Activated CD4-positive, CD25-positive, alpha-beta regulatory T cell treated with anti-CD3 and anti-CD28 coated beads, Interleukin-2, amount 50 U/mL, for 16 hours (primary cell): ENCODE data around the gene GFAP.

Source experiments
- DNase-seq: peaks from one replicate; pipeline ENCODE4 v3.0.0-alpha.2; 2020; ENCODE audit warnings: low read depth, low spot score

The GFAP gene

GRCh38 chr17:44914148-44914547 is 1.2 kb downstream of the GFAP start:
- DNase-seq, result no peak

DNA sequence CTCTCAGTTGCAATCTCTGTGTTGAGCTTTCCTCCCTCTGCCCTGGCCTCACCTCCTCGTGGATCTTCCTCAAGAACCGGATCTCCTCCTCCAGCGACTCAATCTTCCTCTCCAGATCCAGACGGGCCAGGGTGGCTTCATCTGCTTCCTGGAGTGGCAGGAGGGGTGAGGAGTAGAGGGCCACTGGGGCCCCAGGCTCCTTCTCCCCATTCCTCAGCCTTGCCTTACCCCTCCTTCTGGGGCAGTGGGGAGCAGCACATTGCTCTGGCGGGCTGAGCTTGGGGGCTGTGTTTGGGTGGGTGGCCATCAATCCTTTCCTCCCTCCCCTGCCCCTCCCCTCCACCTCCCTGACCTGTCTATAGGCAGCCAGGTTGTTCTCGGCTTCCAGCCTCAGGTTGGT is 1.6 kb downstream of the GFAP start:
- no peak for DNase-seq

- DNase-seq, result no peak
Observed at GRCh38 chr17:44912763-44913544, 2.3 kb downstream of the GFAP start.

GRCh38 chr17:44911133-44912001 is 3.9 kb downstream of the GFAP start:
- DNase-seq, result peak; percentile 26

DNA sequence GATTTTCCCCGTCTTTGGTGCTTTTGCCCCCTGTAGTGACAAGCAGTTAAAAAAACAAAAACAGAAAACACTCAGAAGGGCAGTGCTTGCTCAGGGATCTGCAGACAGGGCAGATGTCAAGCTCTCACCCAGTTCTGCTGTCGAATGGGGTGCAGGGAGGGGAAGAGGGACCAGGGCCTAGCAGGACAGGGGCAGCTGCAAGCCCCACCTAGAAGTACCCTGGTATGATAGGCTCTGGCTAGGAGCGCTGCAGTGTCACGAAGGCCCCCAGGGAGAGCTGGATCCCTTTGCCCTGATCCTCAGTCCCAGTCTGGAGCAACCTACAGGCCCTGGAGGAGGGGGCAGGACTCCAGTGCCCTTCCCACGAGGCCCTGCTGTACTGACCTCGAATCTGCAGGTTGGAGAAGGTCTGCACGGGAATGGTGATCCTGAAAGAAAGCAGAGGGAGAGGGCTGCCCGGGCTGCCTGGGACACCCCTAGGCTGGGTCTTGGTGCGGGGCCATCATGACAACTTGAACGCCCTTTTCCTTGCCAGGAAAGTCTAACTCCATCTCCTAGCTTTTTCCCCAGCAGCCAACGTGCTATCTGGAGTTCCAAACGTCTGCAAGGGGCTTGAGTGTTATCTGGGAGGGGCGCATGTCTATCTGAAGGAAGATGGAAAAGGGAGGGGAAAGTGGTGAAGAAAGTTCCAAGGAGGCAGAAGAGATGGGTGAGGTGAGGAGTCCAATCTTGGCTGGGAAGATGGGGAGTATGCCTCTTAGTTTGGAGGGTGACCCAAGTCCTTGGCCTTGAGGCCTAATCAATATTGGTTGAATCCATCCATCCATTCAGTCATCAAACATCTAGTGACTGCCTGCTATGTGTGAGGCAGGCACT is 4.8 kb downstream of the GFAP start:
- DNase-seq, result no peak

DNA sequence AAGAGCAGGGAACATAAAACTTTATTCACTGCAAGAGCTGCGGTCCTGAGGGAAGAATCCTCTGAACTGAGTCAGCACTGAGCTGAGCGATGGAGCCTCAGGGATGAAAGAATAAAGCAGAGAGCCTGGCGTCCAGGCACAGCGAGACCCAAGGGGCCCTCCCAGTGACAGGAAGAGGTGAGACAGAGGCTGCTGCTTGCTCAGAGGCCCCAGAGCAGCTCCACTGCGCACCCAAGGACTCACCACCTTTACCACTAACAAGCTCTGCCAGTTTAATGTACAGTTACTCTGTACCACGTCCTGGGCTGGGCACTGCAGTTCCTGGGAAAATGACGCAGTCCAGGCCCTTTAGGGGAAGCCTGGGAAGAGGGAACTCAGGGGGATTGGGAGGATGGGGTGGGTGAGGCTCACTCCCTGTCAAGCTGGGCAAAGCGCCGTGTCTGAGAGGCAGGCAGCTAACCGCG is 5.6 kb downstream of the GFAP start:
- DNase-seq, result no peak

DNA sequence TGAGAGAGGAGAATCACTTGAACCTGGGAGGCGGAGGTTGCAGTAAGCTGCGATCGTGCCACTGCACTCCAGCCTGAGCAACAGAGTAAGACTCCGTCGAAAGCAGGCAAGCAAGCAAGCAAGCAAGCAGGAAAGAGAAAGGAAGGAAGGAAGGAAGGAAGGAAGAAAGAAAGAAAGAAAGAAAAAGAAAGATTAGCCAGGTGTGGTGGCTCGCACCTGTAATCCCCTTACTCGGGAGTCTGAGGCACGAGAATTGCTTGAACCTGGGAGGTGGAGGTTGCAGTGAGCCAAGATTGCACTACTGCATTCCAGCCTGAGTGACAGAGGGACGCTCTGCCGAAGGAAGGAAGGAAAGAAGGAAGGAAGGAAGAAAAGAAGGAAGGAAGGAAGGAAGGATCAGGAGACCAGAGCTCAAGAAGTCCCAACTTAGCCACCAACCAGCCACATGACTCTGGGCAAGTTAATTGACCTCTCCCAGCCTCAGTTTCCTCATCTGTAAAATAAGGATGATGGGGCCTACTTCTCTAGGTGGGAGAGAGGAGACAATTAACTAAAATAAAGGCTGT is 6.5 kb downstream of the GFAP start:
- no peak for DNase-seq

DNA sequence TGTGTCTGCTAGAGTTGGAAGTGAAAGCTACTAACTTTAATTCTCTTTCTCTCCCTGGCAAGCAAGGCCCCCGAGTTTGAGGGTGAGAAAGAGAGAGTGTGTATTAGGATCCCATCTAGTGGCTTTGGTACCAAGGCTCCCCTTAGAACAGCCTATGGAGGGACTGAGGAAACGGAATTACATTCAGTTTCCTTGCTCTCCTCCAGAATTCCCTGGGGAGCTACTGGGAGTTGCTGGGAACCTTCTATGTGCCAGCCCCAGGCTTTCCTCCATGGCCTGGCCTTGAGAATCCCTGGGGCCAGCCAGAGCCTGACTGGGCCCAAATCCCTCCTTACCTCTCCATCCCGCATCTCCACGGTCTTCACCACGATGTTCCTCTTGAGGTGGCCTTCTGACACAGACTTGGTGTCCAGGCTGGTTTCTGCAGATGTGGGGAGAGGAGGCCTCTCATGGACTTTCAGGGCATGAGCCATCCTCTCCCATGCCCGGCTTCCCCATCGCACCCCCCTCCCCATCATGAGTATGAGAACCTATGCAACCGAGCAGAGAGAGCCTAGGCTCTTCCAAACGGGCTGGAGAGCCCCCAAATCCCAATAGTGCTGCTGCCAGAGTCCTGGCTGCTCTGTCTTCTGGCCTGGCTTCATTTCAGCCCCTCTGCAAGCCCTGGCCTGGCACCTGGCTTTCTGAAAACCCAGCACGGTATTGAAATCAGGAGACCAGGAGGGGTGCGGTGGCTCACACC is 7.4 kb downstream of the GFAP start:
- no peak for DNase-seq

DNA sequence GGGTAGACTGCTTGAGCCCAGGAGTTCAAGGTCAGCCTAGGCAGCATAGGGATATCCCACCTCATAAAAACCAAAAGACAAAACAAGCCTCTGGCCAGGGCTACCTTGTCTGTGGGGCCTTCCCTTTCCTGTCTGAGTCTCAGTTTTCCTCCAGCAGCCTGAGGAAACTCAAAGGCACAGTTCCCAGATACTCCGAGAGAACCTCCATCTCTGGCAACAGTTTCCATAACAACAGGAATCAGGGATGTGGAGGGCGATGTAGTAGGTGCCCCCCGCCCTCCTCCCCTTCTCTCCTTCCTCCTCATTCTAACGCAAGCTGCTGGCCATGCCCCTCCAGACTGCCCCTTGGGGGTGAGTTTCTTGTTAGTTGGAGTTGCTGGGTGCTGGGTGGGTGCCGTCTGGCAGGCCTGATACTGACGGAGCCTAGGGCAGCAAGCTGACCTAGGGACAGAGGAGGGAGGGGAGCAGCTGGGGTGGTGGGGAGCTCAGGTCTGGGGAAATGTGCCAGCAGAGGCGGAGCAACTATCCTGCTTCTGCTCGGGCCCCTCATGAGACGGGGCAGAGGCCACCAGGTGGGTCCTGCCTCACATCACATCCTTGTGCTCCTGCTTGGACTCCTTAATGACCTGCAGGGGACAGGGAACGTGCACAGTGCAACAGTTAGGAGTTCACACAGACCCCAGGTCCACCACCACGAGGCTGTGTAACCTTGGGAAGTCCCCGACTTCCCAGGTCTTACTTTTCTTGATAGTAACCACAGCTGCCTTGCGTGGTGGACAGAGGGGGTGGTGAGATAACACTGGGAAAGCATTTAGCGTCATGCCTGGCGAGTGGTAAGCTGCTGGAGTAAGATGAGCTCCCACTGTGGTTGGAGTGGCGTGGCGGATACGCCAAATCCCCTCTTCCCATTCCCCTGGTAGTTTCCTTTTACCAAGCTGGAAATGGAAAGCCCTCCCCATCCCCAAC is 8.3 kb downstream of the GFAP start:
- no peak for DNase-seq

DNA sequence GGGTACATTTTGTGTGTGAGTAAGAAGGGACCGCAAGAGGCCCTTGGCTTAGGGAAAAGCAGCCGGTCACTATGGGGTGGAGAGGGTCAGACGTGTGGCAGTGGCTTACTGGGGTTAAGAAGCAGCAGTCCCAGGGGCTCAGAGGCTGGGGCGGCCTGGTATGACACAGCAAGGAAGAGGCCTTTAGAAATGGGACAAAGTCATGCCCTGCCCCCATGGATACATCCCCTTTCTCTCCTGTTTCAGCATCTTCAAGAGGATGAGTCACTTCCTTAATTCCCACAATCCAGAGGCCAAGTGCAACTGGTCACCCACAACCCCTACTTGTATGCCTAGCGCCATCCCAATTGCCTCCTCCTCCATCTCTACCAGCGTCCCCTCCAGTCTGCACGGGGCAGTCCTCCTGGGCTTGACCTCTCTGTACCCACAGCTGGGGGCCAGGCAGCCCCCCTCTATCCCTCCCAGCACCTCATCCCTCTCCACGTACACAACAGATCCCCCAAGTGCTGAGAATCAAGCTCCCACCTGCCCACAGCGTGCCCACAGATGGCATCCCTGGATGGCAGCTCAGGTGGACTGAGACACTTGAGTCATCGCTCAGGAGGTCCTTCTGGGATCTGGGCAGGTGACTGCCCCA is 9.2 kb downstream of the GFAP start:
- DNase-seq, result no peak

DNA sequence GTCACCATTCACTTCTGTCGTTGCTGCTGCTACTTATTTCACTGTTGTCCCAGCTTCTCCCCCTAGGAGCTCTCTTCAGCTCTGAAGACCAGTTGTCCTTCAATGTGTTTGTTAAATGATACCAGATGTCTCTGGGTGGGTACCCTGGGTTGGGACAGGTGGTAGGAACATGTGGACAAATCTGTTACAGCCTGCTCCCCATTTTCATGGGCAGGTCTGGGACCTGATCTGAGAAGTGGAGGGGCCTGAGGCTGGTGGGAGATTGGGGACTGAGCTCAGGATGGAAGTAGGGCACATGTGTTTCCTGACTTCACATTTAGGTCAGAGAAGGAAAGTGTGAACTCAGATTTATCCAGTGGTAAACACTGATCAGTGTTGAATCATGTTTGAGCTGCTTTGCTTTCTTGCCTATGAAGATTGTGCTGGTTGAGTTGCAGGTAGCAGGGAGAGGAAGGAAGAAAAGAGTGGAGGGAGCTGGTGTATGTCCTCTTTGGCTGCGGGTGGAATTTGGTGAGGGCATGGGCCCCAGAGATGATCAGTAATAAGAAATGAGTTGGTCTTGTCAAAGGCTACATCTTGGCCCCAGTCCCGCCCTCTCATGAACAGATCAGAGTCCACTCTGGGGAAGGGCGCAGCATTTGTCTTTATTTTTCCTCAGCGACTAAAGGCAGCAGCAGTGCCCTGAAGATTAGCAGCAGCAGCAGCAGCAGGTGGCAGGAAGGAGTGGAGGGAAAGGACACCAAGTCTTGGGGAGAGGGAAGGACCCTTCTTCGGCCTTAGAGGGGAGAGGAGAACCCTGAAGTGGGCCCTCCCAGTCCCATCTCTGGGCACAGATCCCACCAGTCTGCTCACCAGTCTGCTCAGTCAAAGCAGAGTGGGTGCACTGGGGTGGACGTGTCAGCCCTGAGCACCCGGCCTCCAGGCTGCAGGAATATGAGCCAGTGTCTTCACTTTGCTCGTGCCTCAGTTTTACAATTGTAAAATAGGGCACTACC is 10.0 kb downstream of the GFAP start:
- DNase-seq, result no peak

DNA sequence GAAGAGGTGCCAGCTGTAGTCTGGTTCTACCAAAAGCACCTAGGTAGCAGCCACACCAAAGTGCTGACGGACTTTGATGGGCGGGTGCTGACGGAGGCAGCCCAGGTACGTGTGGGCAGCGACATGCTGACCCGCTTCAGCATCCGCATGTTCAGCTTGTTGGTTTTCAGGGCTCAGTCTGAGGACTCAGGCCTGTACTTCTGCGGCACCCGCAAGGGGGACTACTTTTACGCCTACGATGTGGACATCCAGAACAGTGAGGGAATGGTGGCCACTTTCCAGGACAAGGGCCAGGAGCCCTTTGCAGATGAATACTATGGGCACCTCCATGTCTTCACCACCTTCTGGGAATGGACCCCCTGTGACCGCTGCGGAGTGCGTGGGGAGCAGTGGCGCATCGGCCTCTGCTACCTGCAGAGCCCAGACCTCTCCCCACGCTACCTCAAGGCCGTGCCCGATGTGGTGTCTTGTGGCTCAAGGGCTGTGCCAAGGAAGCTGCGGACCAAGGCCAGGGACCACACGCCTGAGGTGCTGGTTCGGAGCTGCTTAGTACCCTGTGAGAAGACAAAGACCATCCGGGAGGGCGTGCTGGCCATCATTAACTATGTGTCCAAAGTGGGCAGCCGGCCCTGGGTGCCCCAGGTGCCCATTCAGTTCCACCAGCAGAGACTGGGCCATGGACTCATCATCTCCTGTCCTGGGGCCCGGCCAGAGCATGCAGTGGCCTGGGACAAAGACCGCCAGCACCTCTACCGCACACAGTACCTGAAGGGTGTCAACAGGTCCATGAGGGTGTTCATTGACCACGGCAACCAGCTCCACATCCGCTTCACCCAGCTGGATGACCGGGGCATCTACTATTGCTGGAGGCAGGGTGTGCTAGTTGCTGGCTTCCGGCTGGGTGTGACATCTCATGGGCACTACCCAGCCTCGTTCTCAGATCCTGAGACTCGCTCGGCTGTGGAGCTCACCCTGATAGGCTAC is 11.0 kb downstream of the GFAP start:
- no peak for DNase-seq

GRCh38 chr17:44903012-44903685 is 12.2 kb downstream of the GFAP start:
- no peak for DNase-seq

DNA sequence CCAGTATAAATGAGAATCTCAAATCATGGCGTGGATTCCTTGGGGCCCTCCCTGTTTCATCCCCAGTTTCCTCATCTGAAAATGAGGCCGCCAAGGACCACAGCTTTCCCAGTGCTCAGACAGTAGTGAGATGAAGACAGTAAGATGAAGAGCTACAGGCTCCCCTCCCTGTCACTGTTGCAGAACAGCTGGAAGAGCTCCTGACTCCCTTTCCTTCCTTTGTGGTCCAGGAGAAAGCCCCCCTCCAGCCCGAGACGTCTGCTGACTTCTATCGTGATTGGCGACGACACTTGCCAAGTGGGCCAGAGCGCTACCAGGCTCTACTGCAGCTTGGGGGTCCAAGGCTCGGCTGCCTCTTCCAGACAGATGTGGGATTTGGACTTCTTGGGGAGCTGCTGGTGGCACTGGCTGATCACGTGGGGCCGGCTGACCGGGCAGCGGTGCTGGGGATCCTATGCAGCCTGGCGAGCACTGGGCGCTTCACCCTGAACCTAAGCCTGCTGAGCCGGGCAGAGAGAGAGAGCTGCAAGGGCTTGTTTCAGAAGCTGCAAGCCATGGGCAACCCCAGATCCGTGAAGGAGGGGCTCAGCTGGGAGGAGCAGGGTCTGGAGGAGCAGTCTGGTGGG is 13.1 kb downstream of the GFAP start:
- DNase-seq, result no peak

DNA sequence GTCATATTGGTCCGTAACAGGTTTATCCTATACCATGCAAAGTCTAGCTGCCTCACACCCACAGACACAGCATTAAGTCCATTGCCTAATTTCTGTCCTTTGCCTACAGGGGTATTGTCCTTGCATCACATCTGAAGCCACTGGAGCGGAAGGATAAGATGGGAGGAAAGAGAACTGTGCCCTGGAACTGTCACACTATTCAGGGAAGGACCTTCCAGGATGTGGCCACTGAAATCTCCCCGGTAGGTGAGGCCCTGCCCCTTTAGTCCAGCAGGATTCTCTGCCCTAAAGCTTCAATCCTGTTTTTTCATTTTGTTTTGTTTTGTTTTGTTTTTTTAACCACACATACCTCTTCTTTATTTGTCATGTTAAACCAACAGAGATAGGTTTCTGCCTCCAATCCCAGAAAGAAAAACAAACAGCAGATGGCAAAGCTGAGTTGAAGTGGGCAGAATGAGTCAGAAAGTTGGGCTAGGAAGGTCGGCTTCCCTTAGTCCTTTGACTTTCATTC is 13.8 kb downstream of the GFAP start:
- DNase-seq, result no peak
